ENCODE results near the gene BPIFB3.

- TF ChIP-seq ZFP37 (tag by site-specific recombination; IDR thresholded peaks at IDR 0.05) (no peak), CTCF (tag by site-specific recombination; IDR thresholded peaks at IDR 0.05) (no peak), ZBTB1 (tag by site-specific recombination; IDR thresholded peaks at IDR 0.05) (no peak), ZNF280D (tag by site-specific recombination; IDR thresholded peaks at IDR 0.05) (no peak), ZNF654 (tag by site-specific recombination; IDR thresholded peaks at IDR 0.05; ENCODE audit: low read depth) (no peak), GLIS1 (tag by site-specific recombination; IDR thresholded peaks at IDR 0.05) (no peak)
- TF ChIP-seq, protein P1, sequence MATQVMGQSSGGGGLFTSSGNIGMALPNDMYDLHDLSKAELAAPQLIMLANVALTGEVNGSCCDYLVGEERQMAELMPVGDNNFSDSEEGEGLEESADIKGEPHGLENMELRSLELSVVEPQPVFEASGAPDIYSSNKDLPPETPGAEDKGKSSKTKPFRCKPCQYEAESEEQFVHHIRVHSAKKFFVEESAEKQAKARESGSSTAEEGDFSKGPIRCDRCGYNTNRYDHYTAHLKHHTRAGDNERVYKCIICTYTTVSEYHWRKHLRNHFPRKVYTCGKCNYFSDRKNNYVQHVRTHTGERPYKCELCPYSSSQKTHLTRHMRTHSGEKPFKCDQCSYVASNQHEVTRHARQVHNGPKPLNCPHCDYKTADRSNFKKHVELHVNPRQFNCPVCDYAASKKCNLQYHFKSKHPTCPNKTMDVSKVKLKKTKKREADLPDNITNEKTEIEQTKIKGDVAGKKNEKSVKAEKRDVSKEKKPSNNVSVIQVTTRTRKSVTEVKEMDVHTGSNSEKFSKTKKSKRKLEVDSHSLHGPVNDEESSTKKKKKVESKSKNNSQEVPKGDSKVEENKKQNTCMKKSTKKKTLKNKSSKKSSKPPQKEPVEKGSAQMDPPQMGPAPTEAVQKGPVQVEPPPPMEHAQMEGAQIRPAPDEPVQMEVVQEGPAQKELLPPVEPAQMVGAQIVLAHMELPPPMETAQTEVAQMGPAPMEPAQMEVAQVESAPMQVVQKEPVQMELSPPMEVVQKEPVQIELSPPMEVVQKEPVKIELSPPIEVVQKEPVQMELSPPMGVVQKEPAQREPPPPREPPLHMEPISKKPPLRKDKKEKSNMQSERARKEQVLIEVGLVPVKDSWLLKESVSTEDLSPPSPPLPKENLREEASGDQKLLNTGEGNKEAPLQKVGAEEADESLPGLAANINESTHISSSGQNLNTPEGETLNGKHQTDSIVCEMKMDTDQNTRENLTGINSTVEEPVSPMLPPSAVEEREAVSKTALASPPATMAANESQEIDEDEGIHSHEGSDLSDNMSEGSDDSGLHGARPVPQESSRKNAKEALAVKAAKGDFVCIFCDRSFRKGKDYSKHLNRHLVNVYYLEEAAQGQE (tag by site-specific recombination; IDR thresholded peaks at IDR 0.05), result no peak
These were observed 19.6 kb upstream of the BPIFB3 start for GRCh38 chr20:33034115-33034514.

Data from HEK293 (cell line).